PFSK-1 (cell line): ENCODE measurements around the gene RETSAT.

Source experiments
- POLR2AphosphoS5 ChIP-seq: IDR thresholded peaks from 2 replicates; pipeline ENCODE4 v1.6.1; 2012; ENCODE audit warnings: low read depth, mild to moderate bottlenecking, control low read depth, low read length, moderate library complexity
- REST ChIP-seq, 2 experiments: IDR thresholded peaks; 2 replicates each; pipeline versions ENCODE4 v1.6.1 to v1.8.0; 2011 to 2012; ENCODE audit warnings: low read depth in 2 of 2, low read length in 2 of 2, control low read depth in 1 of 2, inconsistent platforms in 1 of 2, mild to moderate bottlenecking in 1 of 2, moderate library complexity in 1 of 2; ENCODE audit not compliant: insufficient read depth in 1 of 2
- SIN3A ChIP-seq: IDR thresholded peaks from 2 replicates; pipeline ENCODE4 v1.6.1; 2012; ENCODE audit warnings: mild to moderate bottlenecking, low read length, moderate library complexity, borderline replicate concordance; ENCODE audit not compliant: insufficient read depth

GRCh38 chr2:85355521-85355920 is 1.2 kb upstream of the RETSAT start:
- TF ChIP-seq REST (IDR thresholded peaks at IDR 0.05; ENCODE audit: insufficient read depth in 1 of 2, low read depth in 2 of 2, low read length in 2 of 2) (no peak), SIN3A (no peak), POLR2AphosphoS5 (no peak)
